ENCODE data around the gene RNASE11.

The RNASE11 gene

DNA sequence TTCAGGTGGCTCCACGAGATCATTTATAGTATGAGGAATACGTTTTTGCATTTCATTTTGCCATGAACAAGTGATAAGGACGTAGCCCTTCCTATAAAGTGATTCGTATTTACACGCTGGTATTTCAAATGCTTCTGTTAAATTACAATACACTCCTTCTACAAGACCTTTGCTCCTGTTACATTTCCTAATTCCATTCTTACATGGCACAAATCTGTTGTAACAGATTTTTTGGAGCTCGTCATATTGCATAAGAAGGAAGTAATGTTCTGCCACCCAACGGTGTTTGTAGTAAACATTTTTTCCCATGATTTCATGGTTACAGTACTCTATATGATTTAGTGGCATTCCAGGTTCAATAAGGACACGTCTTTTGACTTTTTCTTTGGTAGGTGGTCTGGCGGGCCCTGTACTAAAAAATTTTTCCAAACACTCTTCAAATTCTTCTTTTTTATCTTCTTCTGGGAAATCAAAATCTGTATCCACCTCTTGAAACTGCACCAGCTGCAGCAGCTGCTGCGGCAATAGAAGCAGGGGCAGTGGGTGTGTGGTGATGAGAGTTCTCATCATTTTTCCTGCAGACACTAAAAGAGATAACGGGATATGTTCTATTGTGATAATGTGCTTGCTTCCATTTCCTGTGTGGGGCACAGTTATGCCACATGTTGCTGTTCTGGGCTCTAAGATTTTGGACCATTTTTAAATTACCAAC is 31.1 kb downstream of the RNASE11 start:
- DNase-seq: peak; percentile 24 to 65
- TF ChIP-seq GATA1 (IDR thresholded peaks at IDR 0.05; ENCODE audit: low read depth, low read length) (no peak), POLR2A (IDR thresholded peaks at IDR 0.05; ENCODE audit: low read length) (no peak)

DNA sequence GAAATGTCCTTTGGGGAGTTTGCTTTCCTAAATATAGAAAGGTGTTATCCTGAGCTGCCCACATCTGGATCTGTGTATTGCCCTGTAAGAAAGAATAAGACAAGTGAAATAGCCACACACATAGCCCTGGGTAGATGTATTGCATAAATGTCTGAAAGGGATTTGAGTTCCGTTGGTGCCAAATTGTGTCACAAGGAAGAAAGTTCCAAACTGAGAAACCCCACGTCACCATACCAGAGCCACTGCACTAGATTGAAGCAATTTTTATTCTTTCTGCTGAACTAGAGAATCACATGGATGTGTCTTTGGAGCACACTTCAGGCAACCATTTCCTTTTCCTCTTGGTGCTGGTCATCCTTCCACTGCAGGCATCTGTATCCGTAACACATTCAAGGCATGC is 32.0 kb downstream of the RNASE11 start:
- no peak for TF ChIP-seq GATA1 (IDR thresholded peaks at IDR 0.05; ENCODE audit: low read depth, low read length)
- TF ChIP-seq POLR2A (IDR thresholded peaks at IDR 0.05; ENCODE audit: low read length): no peak
- no peak for DNase-seq

DNA sequence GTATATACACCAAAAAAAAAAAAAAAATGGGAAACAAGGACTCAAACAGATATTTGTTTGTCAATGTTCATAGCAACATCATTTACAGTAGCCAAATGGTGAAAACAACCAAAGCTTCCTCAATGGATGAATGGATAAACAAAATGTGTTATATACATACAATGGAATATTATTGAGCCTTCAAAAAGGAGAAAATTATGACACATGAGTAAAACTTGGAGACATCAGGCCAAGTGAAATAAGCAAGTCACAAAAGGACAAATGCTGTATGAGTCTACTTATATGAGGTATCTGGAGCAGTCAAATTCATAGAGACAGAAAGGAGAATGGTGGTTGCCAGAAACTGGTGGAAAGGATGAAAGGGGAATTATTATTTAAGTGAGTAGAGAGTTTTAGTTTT is 34.8 kb downstream of the RNASE11 start:
- no peak for TF ChIP-seq POLR2A (IDR thresholded peaks at IDR 0.05; ENCODE audit: low read length)
- no peak for TF ChIP-seq GATA1 (IDR thresholded peaks at IDR 0.05; ENCODE audit: low read depth, low read length)
- no peak for DNase-seq

DNA sequence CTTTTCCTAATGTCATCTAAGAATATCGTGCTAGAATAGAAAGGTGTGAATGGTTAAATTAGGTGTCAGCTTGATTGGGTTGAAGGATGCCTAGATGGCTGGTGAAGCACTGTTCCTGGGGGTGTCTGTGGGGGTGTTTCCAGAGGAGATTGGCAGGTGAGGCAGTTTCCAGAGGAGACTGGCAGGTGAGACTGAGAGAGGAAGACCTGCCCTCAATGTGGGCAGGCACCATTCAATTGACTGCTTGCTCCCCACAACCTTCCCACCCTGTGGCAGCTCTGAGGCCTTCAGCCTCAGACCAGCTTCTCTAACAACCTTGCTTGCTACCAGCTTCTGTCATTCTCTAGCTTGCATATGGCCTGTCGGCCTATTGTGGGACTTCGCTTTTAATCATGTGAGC is 36.2 kb downstream of the RNASE11 start:
- no peak for DNase-seq
- TF ChIP-seq GATA1 (IDR thresholded peaks at IDR 0.05; ENCODE audit: low read depth, low read length) (no peak), POLR2A (IDR thresholded peaks at IDR 0.05; ENCODE audit: low read length) (no peak)

DNA sequence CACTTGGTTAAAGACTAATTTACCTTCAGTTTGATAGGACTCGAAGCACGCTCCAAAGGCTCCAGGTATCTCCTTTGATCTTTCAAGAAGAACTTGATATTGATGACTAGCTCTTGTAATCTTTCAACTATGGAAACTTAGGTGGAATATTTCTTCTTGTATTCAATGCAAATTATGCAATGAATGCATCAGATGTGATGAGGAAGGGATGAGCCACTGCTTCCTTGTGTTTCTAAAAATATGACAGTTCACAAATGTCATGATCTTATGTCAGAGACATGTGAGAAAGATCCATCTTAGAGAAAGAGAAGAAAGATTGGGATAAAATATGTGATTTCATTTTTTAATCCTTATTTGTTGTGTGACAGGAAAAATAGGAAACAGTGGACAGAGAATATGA is 36.9 kb downstream of the RNASE11 start:
- no peak for DNase-seq
- TF ChIP-seq GATA1 (IDR thresholded peaks at IDR 0.05; ENCODE audit: low read depth, low read length): no peak
- no peak for TF ChIP-seq POLR2A (IDR thresholded peaks at IDR 0.05; ENCODE audit: low read length)

DNA sequence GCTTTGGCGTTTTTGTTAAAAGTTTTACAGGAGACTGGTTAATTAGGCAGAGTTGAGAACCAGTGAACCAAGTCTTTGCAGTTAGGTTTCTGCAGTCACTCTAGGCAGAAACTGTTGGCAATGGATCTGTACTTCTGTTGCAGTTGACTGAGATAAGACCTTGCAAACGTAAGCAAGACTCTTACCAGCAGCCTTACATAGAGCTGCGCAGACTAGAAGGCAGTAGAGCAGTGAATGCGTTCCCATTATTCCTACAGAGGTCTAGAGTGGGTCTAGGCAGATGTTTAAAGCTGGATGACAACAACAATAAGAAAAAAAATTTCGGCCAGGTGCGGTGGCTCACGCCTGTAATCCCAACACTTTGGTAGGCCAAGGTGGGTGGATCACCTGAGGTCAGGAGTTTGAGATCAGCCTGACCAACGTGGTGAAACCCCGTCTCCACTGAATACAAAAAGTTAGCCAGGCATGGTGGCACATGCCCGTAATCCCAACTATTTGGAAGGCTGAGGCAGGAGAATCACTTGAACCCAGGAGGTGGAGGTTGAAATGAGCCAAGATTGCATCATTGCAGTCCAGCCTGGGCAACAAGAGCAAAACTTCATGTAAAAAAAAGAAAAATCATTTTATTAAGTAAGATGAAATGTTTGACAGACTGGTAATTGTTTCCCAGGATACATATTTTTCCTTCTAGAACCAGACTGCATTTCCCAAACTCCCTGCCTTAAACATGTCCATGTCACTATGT is 39.2 kb downstream of the RNASE11 start:
- DNase-seq: peak in 1 of 2 experiments; percentile 4
- no peak for TF ChIP-seq GATA1 (IDR thresholded peaks at IDR 0.05; ENCODE audit: low read depth, low read length)
- no peak for TF ChIP-seq POLR2A (IDR thresholded peaks at IDR 0.05; ENCODE audit: low read length)

DNA sequence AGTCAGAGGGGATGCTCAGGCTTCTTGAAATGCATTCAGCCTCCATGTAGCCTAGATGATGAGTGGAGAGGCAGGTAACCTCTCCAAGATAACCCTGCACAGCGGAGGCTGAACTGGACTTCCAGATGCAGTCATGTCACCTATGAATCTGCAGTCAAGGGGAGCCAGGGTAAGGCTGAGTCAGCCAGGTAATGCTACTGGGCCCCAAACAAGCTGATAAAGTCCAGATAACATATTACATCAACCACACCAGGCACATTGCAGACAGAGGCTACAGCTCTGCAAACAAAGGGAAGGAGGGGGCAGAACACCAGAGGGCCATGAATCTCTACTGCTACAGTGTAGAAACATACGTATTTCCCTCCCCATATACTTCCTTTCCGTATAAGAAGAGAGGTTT is 40.9 kb downstream of the RNASE11 start:
- TF ChIP-seq GATA1 (IDR thresholded peaks at IDR 0.05; ENCODE audit: low read depth, low read length): no peak
- no peak for TF ChIP-seq POLR2A (IDR thresholded peaks at IDR 0.05; ENCODE audit: low read length)
- no peak for DNase-seq

DNA sequence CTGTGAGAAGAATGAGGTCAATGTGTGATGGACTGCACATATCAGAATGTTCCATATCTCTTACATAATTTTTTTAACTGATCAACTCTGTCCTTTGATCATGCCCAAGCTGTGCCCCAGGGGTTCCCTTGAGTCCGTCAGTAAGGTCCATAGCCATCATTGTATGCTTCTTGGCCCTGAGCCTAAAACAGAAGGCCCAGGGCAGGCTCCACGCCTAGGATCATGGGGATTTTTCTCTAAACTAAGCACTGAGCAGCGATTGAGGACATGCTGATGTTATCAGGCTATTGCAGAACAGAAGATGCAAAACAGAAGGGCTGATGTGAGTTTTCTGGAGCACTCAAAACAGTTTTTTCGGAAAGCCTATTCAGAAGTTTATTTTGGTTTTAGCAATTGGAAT is 47.9 kb downstream of the RNASE11 start:
- DNase-seq: no peak
- no peak for TF ChIP-seq POLR2A (IDR thresholded peaks at IDR 0.05; ENCODE audit: low read length)
- no peak for TF ChIP-seq GATA1 (IDR thresholded peaks at IDR 0.05; ENCODE audit: low read depth, low read length)
